HG02981 (cell line): ENCODE data around the gene RPL37A.
"Not testable (repeated sequence)": the region's sequence is repeated elsewhere in the genome, so short reads cannot be mapped to it uniquely, and the experiment has no call there.

Source experiments
- ATAC-seq: cut with Tn5 transposase; IDR thresholded peaks from one replicate; pipeline ENCODE4 v1.9.1; 2021; ENCODE audit warnings: mild to moderate bottlenecking, moderate library complexity; ENCODE audit not compliant: unreplicated experiment

Gene RPL37A

GRCh38 chr2:216516730-216517350 is 18.2 kb downstream of the RPL37A start:
- no peak for ATAC-seq

GRCh38 chr2:216517447-216518225 is 19.0 kb downstream of the RPL37A start:
- no peak for ATAC-seq

- not testable (repeated sequence) for ATAC-seq
Measured at GRCh38 chr2:216518566-216519119, 20.0 kb downstream of the RPL37A start.

GRCh38 chr2:216519154-216519762 is 20.6 kb downstream of the RPL37A start:
- no peak for ATAC-seq

- ATAC-seq: no peak
Measured at GRCh38 chr2:216520112-216520511, 21.5 kb downstream of the RPL37A start.

- ATAC-seq: no peak
Measured at GRCh38 chr2:216522892-216523502, 24.4 kb downstream of the RPL37A start.

- ATAC-seq: no peak
Measured at GRCh38 chr2:216525972-216526371, 27.3 kb downstream of the RPL37A start.

- ATAC-seq: no peak
Measured at GRCh38 chr2:216526939-216527338, 28.3 kb downstream of the RPL37A start.

GRCh38 chr2:216527600-216527999 is 29.0 kb downstream of the RPL37A start:
- no peak for ATAC-seq

- no peak for ATAC-seq
Measured at GRCh38 chr2:216532562-216532961, 33.9 kb downstream of the RPL37A start.

- ATAC-seq: no peak
Measured at GRCh38 chr2:216533609-216534008, 35.0 kb downstream of the RPL37A start.

- ATAC-seq: no peak
Measured at GRCh38 chr2:216534809-216535208, 36.2 kb downstream of the RPL37A start.

- no peak for ATAC-seq
Measured at GRCh38 chr2:216535454-216535995, 36.9 kb downstream of the RPL37A start.

- no peak for ATAC-seq
Measured at GRCh38 chr2:216536734-216537210, 38.1 kb downstream of the RPL37A start.

GRCh38 chr2:216537366-216537765 is 38.7 kb downstream of the RPL37A start:
- no peak for ATAC-seq

GRCh38 chr2:216538538-216538937 is 39.9 kb downstream of the RPL37A start:
- no peak for ATAC-seq

GRCh38 chr2:216539120-216539519 is 40.5 kb downstream of the RPL37A start:
- ATAC-seq: no peak

GRCh38 chr2:216539791-216540241 is 41.2 kb downstream of the RPL37A start:
- no peak for ATAC-seq

- ATAC-seq: no peak
Measured at GRCh38 chr2:216540920-216541319, 42.3 kb downstream of the RPL37A start.

- ATAC-seq: no peak
Measured at GRCh38 chr2:216541505-216541904, 42.9 kb downstream of the RPL37A start.

- no peak for ATAC-seq
Measured at GRCh38 chr2:216545359-216545758, 46.7 kb downstream of the RPL37A start.
